Measurements from ENCODE around the gene SHISA6.

Gene SHISA6

GRCh38 chr17:11459861-11460331 lies 218.9 kb downstream of the SHISA6 start:
- DNase-seq (ENCODE audit: low spot score) = no peak

GRCh38 chr17:11461993-11462548 lies 221.1 kb downstream of the SHISA6 start:
- no peak for DNase-seq (ENCODE audit: low spot score)

GRCh38 chr17:11467639-11468038 lies 226.6 kb downstream of the SHISA6 start:
- DNase-seq (ENCODE audit: low spot score) = no peak

- no peak for DNase-seq (ENCODE audit: low spot score)
Measured at GRCh38 chr17:11485336-11486100, 244.5 kb downstream of the SHISA6 start.

- no peak for DNase-seq (ENCODE audit: low spot score)
Measured at GRCh38 chr17:11486101-11486867, 245.3 kb downstream of the SHISA6 start.

- no peak for DNase-seq (ENCODE audit: low spot score)
Measured at GRCh38 chr17:11486868-11487310, 245.9 kb downstream of the SHISA6 start.

GRCh38 chr17:11487469-11487868 lies 246.5 kb downstream of the SHISA6 start:
- no peak for DNase-seq (ENCODE audit: low spot score)

GRCh38 chr17:11488407-11488806 lies 247.4 kb downstream of the SHISA6 start:
- no peak for DNase-seq (ENCODE audit: low spot score)

GRCh38 chr17:11490171-11490755 lies 249.2 kb downstream of the SHISA6 start:
- no peak for DNase-seq (ENCODE audit: low spot score)

- no peak for DNase-seq (ENCODE audit: low spot score)
Measured at GRCh38 chr17:11492511-11492910, 251.5 kb downstream of the SHISA6 start.

GRCh38 chr17:11493936-11494335 lies 252.9 kb downstream of the SHISA6 start:
- no peak for DNase-seq (ENCODE audit: low spot score)

- no peak for DNase-seq (ENCODE audit: low spot score)
Measured at GRCh38 chr17:11495613-11496012, 254.6 kb downstream of the SHISA6 start.

- DNase-seq (ENCODE audit: low spot score) = no peak
Measured at GRCh38 chr17:11499881-11500280, 258.9 kb downstream of the SHISA6 start.

- DNase-seq (ENCODE audit: low spot score) = no peak
Measured at GRCh38 chr17:11503308-11504035, 262.5 kb downstream of the SHISA6 start.

GRCh38 chr17:11506635-11507034 lies 265.6 kb downstream of the SHISA6 start:
- DNase-seq (ENCODE audit: low spot score) = no peak

GRCh38 chr17:11511696-11512095 lies 270.7 kb downstream of the SHISA6 start:
- no peak for DNase-seq (ENCODE audit: low spot score)

GRCh38 chr17:11514565-11514964 lies 273.6 kb downstream of the SHISA6 start:
- no peak for DNase-seq (ENCODE audit: low spot score)

GRCh38 chr17:11514981-11515680 lies 274.1 kb downstream of the SHISA6 start:
- DNase-seq (ENCODE audit: low spot score) = no peak

- DNase-seq (ENCODE audit: low spot score) = no peak
Measured at GRCh38 chr17:11515901-11516300, 274.9 kb downstream of the SHISA6 start.

- DNase-seq (ENCODE audit: low spot score) = no peak
Measured at GRCh38 chr17:11535231-11535630, 294.2 kb downstream of the SHISA6 start.

- DNase-seq (ENCODE audit: low spot score) = no peak
Measured at GRCh38 chr17:11538366-11538765, 297.4 kb downstream of the SHISA6 start.

Measured in AG08395 (cell line).